Measurements from ENCODE around the gene POC1A.

The POC1A gene

DNA sequence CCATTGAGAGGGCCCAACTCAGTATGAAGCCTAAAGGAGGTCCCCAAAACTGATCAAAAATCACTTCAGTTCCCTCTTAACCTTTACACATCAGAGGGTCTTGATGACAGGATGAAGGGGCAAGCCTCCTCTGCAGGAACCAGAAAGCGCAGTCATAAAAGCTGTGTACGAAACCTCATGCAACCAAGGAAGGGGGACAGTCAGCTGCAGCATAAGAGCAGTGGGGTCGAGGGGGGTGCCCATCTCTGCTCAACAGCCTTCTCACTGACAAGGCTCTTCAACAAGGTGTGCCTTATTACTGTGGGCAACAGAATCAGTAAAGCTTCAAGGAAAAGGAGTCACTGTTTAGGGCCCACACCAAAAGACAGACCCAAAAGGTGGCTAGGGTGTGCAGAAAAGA, 3.9 kb downstream of the POC1A start:
- DNase-seq: no peak

- DNase-seq: no peak
These were observed 4.5 kb downstream of the POC1A start for GRCh38 chr3:52149726-52150125.

DNA sequence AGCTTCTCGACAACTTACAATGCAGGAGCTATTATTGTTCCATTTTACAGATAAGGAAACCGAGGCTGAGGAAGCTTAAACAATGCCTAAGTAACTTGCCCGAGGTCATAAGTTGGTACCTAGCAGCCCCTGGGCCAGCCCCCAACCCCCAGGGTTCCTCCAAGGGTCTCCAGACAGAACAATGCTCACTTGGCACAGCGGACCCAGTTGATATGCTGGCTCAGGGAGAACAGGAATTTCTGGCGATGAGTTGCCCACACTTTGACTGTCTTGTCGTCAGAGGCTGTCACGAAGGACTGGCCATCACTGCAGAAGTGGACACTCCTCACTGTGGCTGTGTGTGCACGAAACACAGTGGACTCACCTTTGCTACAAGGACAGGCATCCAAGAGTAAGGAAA, 5.2 kb downstream of the POC1A start:
- no peak for DNase-seq

DNA sequence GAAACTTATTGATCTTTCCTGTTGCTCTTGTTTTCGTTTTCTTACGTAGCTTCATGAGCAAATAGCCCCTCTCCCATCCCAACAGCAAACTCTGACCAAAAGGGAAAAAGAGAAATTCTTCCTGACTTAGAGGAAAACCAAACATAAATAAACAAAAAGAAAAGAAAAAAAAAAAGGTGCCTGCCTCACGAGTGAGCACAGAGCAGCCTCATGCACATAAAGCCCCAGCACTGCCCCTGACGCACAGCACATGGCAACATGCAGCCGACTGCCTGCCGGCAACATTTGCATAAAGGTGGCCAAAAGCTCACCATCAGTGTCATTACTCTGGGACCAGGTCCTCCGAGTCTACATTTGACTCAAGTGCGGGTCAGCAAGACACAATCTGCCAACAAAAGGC, 6.4 kb downstream of the POC1A start:
- no peak for DNase-seq

- no peak for DNase-seq
These were observed 7.4 kb downstream of the POC1A start for GRCh38 chr3:52146811-52147210.

DNA sequence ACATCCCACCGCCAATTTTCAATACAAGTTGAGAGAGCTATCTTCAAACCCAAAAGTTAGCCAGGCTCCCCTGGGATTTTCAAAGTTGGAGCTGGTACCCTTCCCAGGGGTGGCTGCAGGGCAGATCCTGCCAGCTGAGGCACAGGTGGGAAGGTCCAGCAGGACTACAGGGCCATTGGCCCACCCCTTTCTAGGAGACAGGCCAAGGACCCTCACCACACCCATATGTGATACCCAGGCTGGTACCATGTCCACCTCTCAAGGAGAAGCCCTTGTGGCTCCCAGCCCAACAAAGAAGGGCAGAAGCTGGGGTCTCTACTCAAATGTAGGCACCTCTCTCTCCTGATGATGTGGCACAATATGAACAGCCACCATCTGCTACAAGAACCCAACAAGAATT, 8.0 kb downstream of the POC1A start:
- DNase-seq: no peak

- DNase-seq: no peak
These were observed 8.5 kb downstream of the POC1A start for GRCh38 chr3:52145736-52146110.

DNA sequence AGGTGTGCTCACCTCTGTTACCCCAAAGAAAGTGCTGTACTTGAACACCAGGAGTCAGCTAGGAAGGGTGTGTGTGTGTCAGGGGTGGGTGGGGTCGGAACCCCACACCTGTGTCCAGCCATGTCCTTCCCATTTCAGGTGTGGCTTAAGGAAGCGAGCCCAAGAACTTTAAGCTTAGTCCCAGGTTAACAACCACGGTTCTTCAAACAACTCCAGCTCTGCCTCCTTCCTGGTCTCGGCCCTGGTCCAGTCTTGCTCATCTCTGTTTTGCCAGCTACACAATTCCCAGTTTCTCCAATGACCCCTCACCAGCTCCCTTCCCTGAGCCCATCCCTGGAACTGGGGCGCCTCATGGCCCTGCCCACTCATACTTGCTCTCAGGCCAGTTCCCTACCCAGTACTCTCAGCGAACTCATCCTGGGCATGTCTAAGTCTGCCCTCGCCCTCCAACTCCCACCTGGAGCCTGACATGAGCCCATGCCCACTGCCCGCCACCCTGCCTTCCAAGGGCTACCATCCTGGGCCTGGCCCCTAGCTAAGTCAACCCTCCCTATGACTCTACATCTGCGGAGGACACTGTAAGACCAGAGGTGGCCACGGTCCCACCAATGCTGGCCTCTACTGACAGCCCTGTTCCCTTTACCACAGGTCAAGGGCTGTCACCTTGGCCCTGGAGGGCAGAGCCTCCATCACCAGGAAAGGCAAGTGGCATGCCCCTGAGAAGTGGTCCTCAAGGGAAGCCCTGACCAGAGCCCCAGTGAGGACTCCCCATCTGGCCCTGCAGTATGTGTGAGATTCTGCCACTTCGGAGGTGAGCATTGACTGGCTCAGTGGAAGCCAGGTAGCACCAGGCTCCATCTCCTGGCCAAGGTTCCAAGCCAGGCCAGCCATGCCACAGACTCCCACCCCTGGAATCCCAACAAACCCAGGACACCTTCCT, 9.2 kb downstream of the POC1A start:
- no peak for DNase-seq

DNA sequence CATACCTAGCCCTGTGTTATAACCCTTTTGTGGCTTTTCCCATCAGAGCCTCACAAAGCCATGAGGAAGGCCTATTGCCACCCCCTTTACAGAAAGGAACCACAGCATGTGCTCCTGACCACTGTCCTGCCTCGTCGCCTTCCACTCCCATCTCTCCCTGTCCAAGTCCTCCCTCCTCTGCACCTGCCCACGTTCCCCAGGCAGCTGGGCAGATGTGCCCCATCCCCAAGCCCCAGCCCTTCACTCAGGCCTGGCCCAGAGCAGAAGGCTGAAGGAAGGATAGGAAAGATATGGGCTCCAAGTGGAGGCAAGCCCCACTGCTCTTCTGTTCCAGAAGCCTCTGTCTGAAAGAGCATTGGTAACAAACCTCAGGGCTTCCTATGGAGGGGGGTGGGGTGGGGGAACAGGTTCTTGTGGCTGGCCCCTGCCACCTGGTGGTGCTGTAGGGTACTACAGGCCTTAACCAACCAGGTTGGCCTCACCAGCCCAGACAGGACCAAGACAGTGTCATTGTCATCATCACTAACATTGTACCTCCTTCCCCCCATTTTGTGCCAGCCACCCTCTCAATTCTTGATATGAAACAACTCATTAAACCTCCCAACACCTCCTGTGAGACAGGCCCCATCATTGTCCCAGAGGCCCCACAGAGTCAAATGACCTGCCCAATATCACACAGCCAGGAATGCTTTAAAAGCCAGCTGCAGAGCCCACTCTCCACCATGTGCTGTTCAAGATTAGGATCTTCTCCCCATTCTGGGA, 10.0 kb downstream of the POC1A start:
- DNase-seq: no peak

DNA sequence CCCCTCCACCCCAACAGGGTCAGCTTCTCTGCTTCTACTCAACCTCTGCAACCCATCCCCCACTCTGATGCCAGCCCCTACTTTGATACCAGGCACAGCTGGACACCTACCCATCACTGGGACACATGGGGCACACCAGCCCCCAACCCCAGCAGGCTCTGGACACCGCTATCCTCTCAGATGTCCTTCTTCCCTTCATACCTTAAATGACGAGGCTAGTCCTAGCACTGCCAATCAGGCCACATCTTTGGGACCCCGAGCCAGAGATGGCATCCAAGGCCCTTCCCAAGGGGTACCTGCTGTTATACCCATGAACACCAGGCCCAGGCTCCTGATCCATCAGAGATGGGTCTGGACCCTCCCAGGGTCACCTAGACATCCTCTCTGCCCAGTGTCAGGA, 10.6 kb downstream of the POC1A start:
- DNase-seq: no peak

- DNase-seq: no peak
These were observed 11.1 kb downstream of the POC1A start for GRCh38 chr3:52143156-52143555.

DNA sequence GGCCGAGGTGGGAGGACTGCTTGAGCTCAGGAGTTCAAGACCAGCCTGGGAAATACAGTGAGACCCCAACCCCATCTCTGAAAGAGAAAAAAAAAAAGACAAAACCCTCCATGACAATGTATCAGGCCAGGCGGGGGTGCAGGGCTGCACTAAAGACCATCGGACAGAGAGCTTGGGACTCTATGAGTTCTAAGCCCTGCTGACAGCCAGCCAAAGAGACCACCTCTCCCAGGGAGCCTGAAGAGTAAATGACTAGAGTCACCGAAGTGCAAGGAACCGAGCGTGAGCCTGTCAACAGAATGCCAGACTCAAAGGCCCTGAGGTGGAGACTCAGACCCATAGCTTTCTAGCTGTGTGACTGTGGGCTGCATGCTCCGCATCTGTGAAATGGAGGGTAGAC, 12.5 kb downstream of the POC1A start:
- no peak for DNase-seq

DNA sequence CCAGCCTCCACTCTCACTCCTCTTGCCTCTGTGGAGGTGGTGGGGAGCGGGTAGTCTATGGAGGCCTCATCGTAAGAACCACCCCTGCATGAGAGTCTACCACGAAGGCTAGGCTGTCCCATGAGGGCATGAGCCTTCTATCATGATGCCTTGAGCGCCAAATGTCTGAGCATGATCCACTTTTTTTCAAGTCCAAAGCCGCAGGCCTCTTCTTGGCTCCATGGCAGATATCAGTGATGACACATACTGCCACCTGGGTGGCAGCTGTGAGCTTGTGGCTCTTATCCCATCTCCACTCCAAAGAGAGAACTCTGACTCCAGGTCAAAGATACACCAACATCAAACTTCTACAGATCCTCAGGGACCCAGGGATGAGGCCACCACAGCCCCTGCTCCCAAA, 13.5 kb downstream of the POC1A start:
- DNase-seq: no peak

- DNase-seq: no peak
These were observed 14.2 kb downstream of the POC1A start for GRCh38 chr3:52140000-52140399.

- no peak for DNase-seq
These were observed 16.9 kb downstream of the POC1A start for GRCh38 chr3:52137311-52137710.

DNA sequence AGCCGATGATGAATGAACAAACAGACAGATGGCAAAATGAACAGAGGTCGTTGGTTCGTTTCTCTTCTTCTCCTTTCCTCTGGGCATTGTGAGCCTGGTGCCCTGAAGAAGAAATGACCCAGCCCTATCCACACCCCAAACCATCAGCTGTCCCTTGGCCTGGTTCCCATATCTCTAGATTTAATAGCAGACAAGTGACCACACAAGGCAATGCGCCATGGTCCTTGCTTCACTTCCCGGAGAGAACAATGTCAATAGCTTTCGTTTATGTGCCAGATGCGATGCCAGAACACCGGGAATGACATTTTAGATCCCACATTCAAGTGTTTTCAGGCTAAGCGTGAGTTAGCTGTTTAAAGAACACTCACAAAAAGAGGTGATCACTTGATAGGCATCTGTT, 17.7 kb downstream of the POC1A start:
- DNase-seq: peak; percentile 43

GRCh38 chr3:52135332-52135731, 18.9 kb downstream of the POC1A start:
- DNase-seq: no peak

DNA sequence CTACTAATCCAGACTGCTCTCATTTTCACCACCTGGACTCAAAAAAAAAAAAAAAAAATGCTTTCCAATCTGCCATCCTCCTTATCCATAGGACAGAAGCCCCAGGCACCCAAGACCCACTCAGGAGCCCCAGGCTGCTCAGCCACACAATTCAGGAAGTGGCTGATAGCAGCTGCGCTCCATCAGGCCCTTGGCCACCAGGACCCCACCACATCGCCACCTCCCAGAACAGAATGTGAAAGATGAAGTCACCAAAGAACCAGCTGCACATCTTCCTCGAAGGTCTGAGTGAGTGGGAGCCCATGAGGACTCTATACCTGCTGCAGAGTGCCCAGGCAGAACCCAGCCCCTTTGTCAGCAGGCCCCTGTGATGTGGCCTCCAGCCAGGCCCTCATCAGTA, 19.5 kb downstream of the POC1A start:
- DNase-seq: no peak

GRCh38 chr3:52132930-52133329, 21.3 kb downstream of the POC1A start:
- no peak for DNase-seq

DNA sequence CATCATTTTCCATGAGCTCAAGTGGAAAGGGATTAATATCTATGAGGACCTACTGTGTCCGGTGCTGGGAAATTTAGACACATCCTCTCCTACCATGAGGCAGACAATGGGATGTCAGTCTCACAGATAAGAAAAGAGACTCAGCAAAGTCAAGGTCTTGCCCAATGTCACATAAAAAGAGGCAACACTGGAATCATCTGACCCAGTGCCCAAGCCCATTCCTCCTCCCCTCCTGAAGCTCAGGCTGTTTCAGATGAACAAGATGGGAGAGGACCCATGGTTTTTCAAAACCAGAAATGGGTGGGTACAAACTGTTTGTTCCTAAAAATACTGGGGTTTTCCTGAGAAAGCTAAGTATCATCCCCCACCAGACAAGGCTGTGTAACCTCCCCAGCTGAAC, 22.2 kb downstream of the POC1A start:
- no peak for DNase-seq

DNA sequence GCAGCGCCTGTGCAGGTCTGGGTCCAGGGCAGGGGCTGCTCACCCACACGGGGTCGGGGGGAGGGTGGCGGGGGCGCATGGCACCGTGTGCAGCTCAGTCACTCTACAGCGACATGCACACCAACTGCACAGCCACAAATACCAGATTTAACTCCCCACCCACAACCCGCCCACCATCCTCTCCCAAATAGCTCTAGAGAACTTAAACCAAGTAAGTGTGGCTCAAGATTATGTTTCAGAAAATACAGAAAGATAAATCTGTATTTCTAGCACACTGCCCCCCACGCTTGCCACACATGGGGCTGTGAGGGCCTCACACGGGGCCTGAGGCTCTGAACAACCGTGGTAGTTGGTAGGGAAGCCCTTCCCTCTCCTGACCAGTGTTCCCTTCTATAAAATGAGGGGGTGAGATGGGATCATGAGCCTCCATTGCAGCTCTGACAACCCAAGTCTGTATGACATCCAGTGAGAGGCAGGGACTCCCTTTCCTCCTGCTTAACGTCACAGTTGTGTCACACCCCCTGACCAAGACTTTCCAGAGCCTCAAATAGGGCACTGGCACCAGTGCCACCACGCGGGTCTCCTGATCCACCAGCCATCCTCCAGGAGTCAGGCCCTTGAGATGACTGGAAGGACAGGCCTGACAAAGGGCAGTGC, 23.1 kb downstream of the POC1A start:
- no peak for DNase-seq

DNA sequence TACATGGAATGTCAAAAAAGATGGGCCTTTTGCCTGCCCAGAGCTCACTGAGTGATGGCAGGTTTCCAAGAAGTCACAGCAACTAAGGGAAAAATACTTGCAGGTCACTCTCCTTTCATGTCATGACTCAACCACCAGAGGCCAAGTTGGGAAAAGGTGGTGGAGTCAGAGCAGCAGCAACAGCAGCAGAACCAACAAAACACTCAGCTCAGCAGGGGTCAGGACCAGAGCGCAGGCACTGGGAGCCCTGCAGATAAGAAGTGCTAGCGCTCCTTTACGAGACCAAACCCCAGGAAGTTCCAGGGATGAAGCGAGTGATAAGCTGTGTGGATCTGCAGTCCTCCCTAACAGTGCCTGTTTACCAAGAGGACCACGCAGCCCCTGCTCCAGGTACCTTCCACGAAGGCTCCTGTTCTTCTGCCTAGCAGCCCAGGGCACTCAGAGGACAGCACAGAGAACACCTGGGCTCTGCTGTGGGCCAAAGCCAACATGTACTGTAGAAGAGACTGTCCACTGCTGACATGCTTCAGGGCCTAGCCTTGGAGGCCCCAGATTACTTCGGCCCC, 26.0 kb downstream of the POC1A start:
- no peak for DNase-seq

GRCh38 chr3:52126500-52126899, 27.7 kb downstream of the POC1A start:
- DNase-seq: no peak

- no peak for DNase-seq
These were observed 28.2 kb downstream of the POC1A start for GRCh38 chr3:52126036-52126435.
